Naive thymus-derived CD4-positive, alpha-beta T cell (primary cell): ENCODE measurements around the gene RNF5. TPM values are rescaled to one million over a fixed set of nuclear protein-coding genes. Genes with fewer than 3 reads are reported as not detected.

ENCODE experiments used
- ATAC-seq: fragments of 150-1000 bp; cut with Tn5 transposase; 2 replicates; pipeline ENCODE4 v1.10.0; 2021; ENCODE audit warnings: mild to moderate bottlenecking, moderate library complexity
- CTCF ChIA-PET: fragments of 350-600 bp; sonication (Branson Sonifier 250); formaldehyde crosslinking; loops from one replicate; lab custom pipeline; 2021; ENCODE audit warnings: antibody characterized with exemption; lab: Charles Lee
- POLR2A ChIA-PET: fragments of 350-600 bp; sonication (Branson Sonifier 250); formaldehyde crosslinking; loops from one replicate; lab custom pipeline; 2021; ENCODE audit warnings: antibody characterized with exemption, inconsistent platforms; lab: Charles Lee
- DNase-seq, 9 donors: peaks; one replicate each; pipeline versions ENCODE4 v3.0.0 to v3.0.0-alpha.2; 2020 to 2022; ENCODE audit warnings: mixed read lengths in 1 of 9
- H3K27ac ChIP-seq: one replicate; pipeline ENCODE4 v1.7.0; 2013; ENCODE audit warnings: mild to moderate bottlenecking, low read depth, low read length, moderate library complexity
- H3K27me3 ChIP-seq, 2 donors: one replicate each; pipeline ENCODE4 v1.7.0; 2013; ENCODE audit warnings: low read length in 2 of 2, mild to moderate bottlenecking in 2 of 2, moderate library complexity in 2 of 2; ENCODE audit not compliant: control insufficient read depth in 2 of 2, insufficient read depth in 2 of 2
- H3K36me3 ChIP-seq, 3 experiments: 1 replicate in 2 of 3; 2 replicates in 1 of 3; pipeline ENCODE4 v1.7.0; 2013; ENCODE audit warnings: low read length in 3 of 3, mild to moderate bottlenecking in 3 of 3, moderate library complexity in 1 of 3; ENCODE audit not compliant: insufficient read depth in 3 of 3, control insufficient read depth in 2 of 3
- H3K4me1 ChIP-seq, 2 donors: one replicate each; pipeline ENCODE4 v1.7.0; 2013; ENCODE audit warnings: low read length in 2 of 2, mild to moderate bottlenecking in 2 of 2, moderate library complexity in 1 of 2; ENCODE audit not compliant: control insufficient read depth in 2 of 2, insufficient read depth in 2 of 2
- H3K4me3 ChIP-seq: 2 replicates; pipeline ENCODE4 v1.7.0; 2013; ENCODE audit warnings: mild to moderate bottlenecking, low read length
- H3K9me3 ChIP-seq, 3 experiments: 1 replicate in 2 of 3; 2 replicates in 1 of 3; pipeline ENCODE4 v1.7.0; 2013; ENCODE audit warnings: low read length in 3 of 3; ENCODE audit not compliant: control insufficient read depth in 2 of 3
- H3K27ac Mint-ChIP-seq, 9 donors: one replicate each; pipeline ENCODE4 v1.8.0; 2020 to 2022; ENCODE audit warnings: mixed read lengths in 9 of 9, mild to moderate bottlenecking in 8 of 9, moderate library complexity in 5 of 9, inconsistent platforms in 2 of 9
- H3K27me3 Mint-ChIP-seq, 5 donors: one replicate each; pipeline ENCODE4 v1.8.0; 2021 to 2022; ENCODE audit warnings: mixed read lengths in 5 of 5, mild to moderate bottlenecking in 1 of 5
- H3K36me3 Mint-ChIP-seq, 5 donors: one replicate each; pipeline ENCODE4 v1.8.0; 2020 to 2022; ENCODE audit warnings: mixed read lengths in 5 of 5, mild to moderate bottlenecking in 3 of 5, inconsistent platforms in 1 of 5
- H3K4me1 Mint-ChIP-seq, 7 donors: one replicate each; pipeline ENCODE4 v1.8.0; 2020 to 2022; ENCODE audit warnings: mixed read lengths in 7 of 7, mild to moderate bottlenecking in 3 of 7, inconsistent platforms in 1 of 7
- H3K4me3 Mint-ChIP-seq, 10 donors: one replicate each; pipeline ENCODE4 v1.8.0; 2020 to 2022; ENCODE audit warnings: mild to moderate bottlenecking in 10 of 10, mixed read lengths in 10 of 10, moderate library complexity in 6 of 10, inconsistent platforms in 2 of 10
- H3K9me3 Mint-ChIP-seq, 11 donors: one replicate each; pipeline ENCODE4 v1.8.0; 2020 to 2022; ENCODE audit warnings: mixed read lengths in 11 of 11, mild to moderate bottlenecking in 4 of 11, inconsistent platforms in 1 of 11, moderate library complexity in 1 of 11
- intact Hi-C, 2 donors: fragments of 100-400 bp; cut with micrococcal nuclease; formaldehyde crosslinking; loops; one replicate each; pipeline ENCODE4 v1.15.1; 2023
- polyA plus RNA-seq, 2 donors: library from polyadenylated mRNA; unstranded; fragments of 300-500 nt; fragmentation: Illumina TruSeq; gene quantifications; one replicate each; pipeline ENCODE4 v1.2.3, GENCODE V29; 2021
- total RNA-seq, 6 experiments: library from RNA in 5 of 6; stranded (reverse) in 5 of 6; gene quantifications; 1 replicate in 5 of 6; 2 replicates in 1 of 6; pipeline ENCODE4 v1.2.3 and lab custom pipeline; 2021 to 2026

Gene RNF5
- total and polyA plus RNA-seq, 7 experiments from 2014 or later: 17.0 to 111 (median 45.3) TPM

DNA sequence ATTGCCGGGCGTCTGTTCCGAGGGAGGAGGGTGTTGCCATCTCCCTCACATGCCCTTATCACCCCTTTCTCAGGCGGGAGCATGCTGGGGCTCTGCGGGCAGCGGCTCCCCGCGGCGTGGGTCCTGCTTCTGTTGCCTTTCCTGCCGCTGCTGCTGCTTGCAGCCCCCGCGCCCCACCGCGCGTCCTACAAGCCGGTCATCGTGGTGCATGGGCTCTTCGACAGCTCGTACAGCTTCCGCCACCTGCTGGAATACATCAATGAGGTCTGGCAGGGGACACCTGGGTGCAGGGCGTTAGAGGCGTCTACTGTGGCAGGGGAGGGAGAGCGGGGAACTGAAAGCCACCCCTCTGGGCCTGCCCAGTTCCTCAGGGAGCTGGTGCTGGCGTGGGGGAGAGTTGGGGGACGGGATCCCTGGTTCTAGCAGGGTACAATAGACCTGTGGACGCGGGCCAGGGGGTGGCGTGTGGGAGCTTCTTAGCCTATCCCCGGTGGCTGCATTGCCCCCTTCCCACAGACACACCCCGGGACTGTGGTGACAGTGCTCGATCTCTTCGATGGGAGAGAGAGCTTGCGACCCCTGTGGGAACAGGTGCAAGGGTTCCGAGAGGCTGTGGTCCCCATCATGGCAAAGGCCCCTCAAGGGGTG lies 23.6 kb upstream of the RNF5 start:
- ATAC-seq (peak; percentile 79), DNase-seq (peak in 8 of 9 donors; percentile 62 to 72 (median 66))
- Histone ChIP-seq H3K27ac (peak overlapping the region; percentile 82), H3K4me3 (peak overlapping the region; percentile 68), H3K27me3 (no peaks in the 10 kb centered on the region), H3K36me3 (peaks cover 0 to 15% (median 0%) of the 10 kb centered on the region in 3 experiments), H3K4me1 (peaks cover 10 to 35% of the 10 kb centered on the region in 2 donors), H3K9me3 (no peaks in the 10 kb centered on the region)
- Mint-ChIP-seq H3K27ac (peak overlapping the region; percentile 87 to 98 (median 92)), H3K36me3 (peaks cover 1 to 15% (median 9%) of the 10 kb centered on the region in 5 donors), H3K4me1 (peaks cover 38 to 70% (median 60%) of the 10 kb centered on the region in 7 donors), H3K9me3 (peaks cover 0 to 2% (median 0%) of the 10 kb centered on the region in 11 donors), H3K27me3 (peaks cover 0 to 29% (median 12%) of the 10 kb centered on the region in 5 donors), H3K4me3 (peak overlapping the region; percentile 87 to 100 (median 98))
- ChIA-PET CTCF (interaction anchor here (0.7 to 1.3 kb wide), 7 partner anchors 10 to 673 kb away, joined by 3 to 15 read pairs (median 5); partner anchors contain the start of gene EGFL8), POLR2A (interaction anchor here (0.6 to 1.3 kb wide), 7 partner anchors 23 to 689 kb away, joined by 3 to 9 read pairs (median 3); partner anchors contain the start of genes ATF6B, GPSM3 and PSMB8)
- intact Hi-C loops: loop anchor here (1.0 to 2.0 kb wide), 7 partner anchors 22 to 68 kb away; partner anchors contain the start of genes AGPAT1 (in 2 of the 2), FKBPL (in 2 of the 2) and PBX2 (in 1 of the 2)

- Histone ChIP-seq H3K9me3 (no peaks in the 10 kb centered on the region), H3K27me3 (no peaks in the 10 kb centered on the region), H3K4me1 (peaks cover 10 to 29% of the 10 kb centered on the region in 2 donors), H3K27ac (no peak overlapping the region), H3K4me3 (no peak overlapping the region), H3K36me3 (peaks cover 0 to 15% (median 0%) of the 10 kb centered on the region in 3 experiments)
- ATAC-seq (no peak), DNase-seq (no peak)
- H3K27me3 Mint-ChIP-seq: peaks cover 0 to 11% (median 0%) of the 10 kb centered on the region in 5 donors
- H3K4me3 Mint-ChIP-seq: no peak overlapping the region
- peaks cover 1 to 15% (median 9%) of the 10 kb centered on the region in 5 donors for H3K36me3 Mint-ChIP-seq
- intact Hi-C loops: no loop called here
- POLR2A ChIA-PET: interaction anchor here (1.4 kb wide), 1 partner anchor 12 kb away, joined by 4 read pairs; no protein-coding TSS in a partner anchor
- H3K27ac Mint-ChIP-seq: no peak overlapping the region
- CTCF ChIA-PET: interaction anchor here (1.2 kb wide), 1 partner anchor 790 kb away, joined by 3 read pairs; no protein-coding TSS in a partner anchor
- H3K4me1 Mint-ChIP-seq: peaks cover 23 to 53% (median 43%) of the 10 kb centered on the region in 7 donors
- H3K9me3 Mint-ChIP-seq: no peaks in the 10 kb centered on the region
These were observed 21.3 kb upstream of the RNF5 start for GRCh38 chr6:32156891-32157290.

GRCh38 chr6:32158052-32158451 lies 20.2 kb upstream of the RNF5 start:
- intact Hi-C loops: no loop called here
- no peaks in the 10 kb centered on the region for H3K9me3 Mint-ChIP-seq
- H3K36me3 Mint-ChIP-seq: peaks cover 1 to 15% (median 9%) of the 10 kb centered on the region in 5 donors
- Histone ChIP-seq H3K36me3 (peaks cover 0 to 20% (median 0%) of the 10 kb centered on the region in 3 experiments), H3K4me3 (no peak overlapping the region), H3K4me1 (peaks cover 10 to 18% of the 10 kb centered on the region in 2 donors), H3K27ac (no peak overlapping the region), H3K27me3 (no peaks in the 10 kb centered on the region), H3K9me3 (no peaks in the 10 kb centered on the region)
- POLR2A ChIA-PET: interaction anchor here (0.6 to 1.4 kb wide), 12 partner anchors 9 to 814 kb away, joined by 3 to 8 read pairs (median 3); partner anchors contain the start of gene ATF6B
- ATAC-seq: no peak
- peak overlapping the region in 1 of 9 donors; percentile 57 for H3K27ac Mint-ChIP-seq
- CTCF ChIA-PET: interaction anchor here (0.8 kb wide), 2 partner anchors 34 to 87 kb away, joined by 3 to 5 read pairs; partner anchors contain the start of gene GPSM3
- no peak overlapping the region for H3K4me3 Mint-ChIP-seq
- DNase-seq: no peak
- peaks cover 19 to 42% (median 31%) of the 10 kb centered on the region in 7 donors for H3K4me1 Mint-ChIP-seq
- peaks cover 0 to 1% (median 0%) of the 10 kb centered on the region in 5 donors for H3K27me3 Mint-ChIP-seq

DNA sequence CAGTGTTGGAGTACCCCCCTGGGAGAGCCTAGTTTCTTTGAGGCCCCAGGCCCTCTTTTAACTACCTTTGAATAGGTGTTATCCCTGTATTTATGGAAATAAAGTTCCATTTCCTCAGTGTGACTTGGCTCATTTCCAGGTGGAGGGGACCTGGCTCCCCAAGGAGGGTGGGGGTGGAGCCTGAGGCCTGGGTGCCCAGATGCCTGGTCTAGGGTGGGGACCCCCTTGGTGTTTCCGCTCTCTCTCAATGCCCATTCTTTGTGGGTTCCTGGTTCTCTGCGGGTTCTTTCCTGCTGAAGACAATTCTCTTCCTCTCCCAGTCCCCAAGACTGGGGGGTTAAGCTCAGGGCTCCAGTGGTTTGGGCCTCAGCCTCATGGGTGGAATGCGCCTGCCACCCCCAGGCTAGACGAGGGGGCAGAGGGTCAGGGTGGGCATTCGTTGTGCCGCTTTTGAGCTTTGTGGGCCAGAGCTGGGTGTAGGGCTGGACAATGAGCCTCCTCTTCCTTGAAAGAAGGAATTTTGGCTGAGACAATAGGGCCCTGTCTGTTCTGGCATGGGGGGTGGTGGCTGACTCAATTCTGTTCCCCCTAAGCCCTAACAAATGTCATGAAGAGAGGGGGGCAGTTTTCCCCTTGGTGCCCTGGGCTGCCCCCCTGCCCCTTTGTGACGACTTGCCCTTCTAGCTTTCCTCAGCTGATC lies 14.5 kb upstream of the RNF5 start:
- ATAC-seq: no peak
- Histone ChIP-seq H3K27ac (no peak overlapping the region), H3K27me3 (no peaks in the 10 kb centered on the region), H3K4me1 (no peaks in the 10 kb centered on the region), H3K36me3 (peaks cover 0 to 39% (median 4%) of the 10 kb centered on the region in 3 experiments), H3K9me3 (no peaks in the 10 kb centered on the region), H3K4me3 (no peak overlapping the region)
- H3K9me3 Mint-ChIP-seq: no peaks in the 10 kb centered on the region
- peaks cover 0 to 6% (median 4%) of the 10 kb centered on the region in 7 donors for H3K4me1 Mint-ChIP-seq
- DNase-seq: no peak
- peak overlapping the region in 2 of 9 donors; percentile 16 to 59 for H3K27ac Mint-ChIP-seq
- no peak overlapping the region for H3K4me3 Mint-ChIP-seq
- intact Hi-C loops: no loop called here
- H3K36me3 Mint-ChIP-seq: peaks cover under 1 to 13% (median 4%) of the 10 kb centered on the region in 5 donors
- H3K27me3 Mint-ChIP-seq: no peaks in the 10 kb centered on the region
- POLR2A ChIA-PET: interaction anchor here (1.1 to 1.6 kb wide), 2 partner anchors 12 to 13 kb away, joined by 4 to 7 read pairs; partner anchors contain the start of gene AGPAT1
- CTCF ChIA-PET: interaction anchor here (1.2 to 1.7 kb wide), 2 partner anchors 9 to 46 kb away, joined by 4 to 5 read pairs; no protein-coding TSS in a partner anchor

GRCh38 chr6:32164295-32164694 lies 13.9 kb upstream of the RNF5 start, which contains the start of gene EGFL8:
Gene EGFL8, plus strand, starts transcription at chr6:32164595. Its CDS starts 1,571 bp downstream, at chr6:32166166.
- POLR2A ChIA-PET: interaction anchor here (1.0 to 1.6 kb wide), 3 partner anchors 12 to 13 kb away, joined by 3 to 7 read pairs (median 4); partner anchors contain the start of genes AGPAT1 and PRRT1
- Mint-ChIP-seq H3K4me1 (peaks cover 0 to 6% (median 4%) of the 10 kb centered on the region in 7 donors), H3K36me3 (peaks cover 0 to 16% (median 6%) of the 10 kb centered on the region in 5 donors), H3K27ac (peak within 1 kb of the TSS in 4 of 9 donors; percentile 16 to 59 (median 45)), H3K4me3 (no peak within 1 kb of the TSS), H3K9me3 (no peaks in the 10 kb centered on the region), H3K27me3 (no peaks in the 10 kb centered on the region)
- Histone ChIP-seq H3K27me3 (no peaks in the 10 kb centered on the region), H3K9me3 (no peaks in the 10 kb centered on the region), H3K4me3 (no peak within 1 kb of the TSS), H3K36me3 (peaks cover 0 to 45% (median 7%) of the 10 kb centered on the region in 3 experiments), H3K4me1 (no peaks in the 10 kb centered on the region), H3K27ac (no peak within 1 kb of the TSS)
- no peak for DNase-seq
- intact Hi-C loops: no loop called here
- CTCF ChIA-PET: interaction anchor here (1.2 to 1.7 kb wide), 2 partner anchors 10 to 46 kb away, joined by 4 to 5 read pairs; no protein-coding TSS in a partner anchor
- ATAC-seq: no peak
